GM13976 (cell line): ENCODE results near the gene CENPT.

Experiments used
- DNase-seq: peaks from one replicate; pipeline ENCODE4 v3.0.0; 2012; ENCODE audit warnings: low spot score
- in situ Hi-C: fragments of 300-500 bp; cut with MboI; formaldehyde crosslinking; loops from one replicate; pipeline ENCODE4 v1.12.0; 2022; ENCODE audit warnings: low sequenced_read_pairs, mixed read lengths, inconsistent platforms; ENCODE audit not compliant: unreplicated experiment
- TF ChIP-seq, protein P1 (sequence below): IDR thresholded peaks from 2 replicates; pipeline ENCODE4 v1.5.1; 2012; ENCODE audit warnings: borderline replicate concordance, mild to moderate bottlenecking; ENCODE audit not compliant: insufficient read depth; ENCODE audit errors: extremely low read depth, missing control alignments, control extremely low read depth

The CENPT gene

DNA sequence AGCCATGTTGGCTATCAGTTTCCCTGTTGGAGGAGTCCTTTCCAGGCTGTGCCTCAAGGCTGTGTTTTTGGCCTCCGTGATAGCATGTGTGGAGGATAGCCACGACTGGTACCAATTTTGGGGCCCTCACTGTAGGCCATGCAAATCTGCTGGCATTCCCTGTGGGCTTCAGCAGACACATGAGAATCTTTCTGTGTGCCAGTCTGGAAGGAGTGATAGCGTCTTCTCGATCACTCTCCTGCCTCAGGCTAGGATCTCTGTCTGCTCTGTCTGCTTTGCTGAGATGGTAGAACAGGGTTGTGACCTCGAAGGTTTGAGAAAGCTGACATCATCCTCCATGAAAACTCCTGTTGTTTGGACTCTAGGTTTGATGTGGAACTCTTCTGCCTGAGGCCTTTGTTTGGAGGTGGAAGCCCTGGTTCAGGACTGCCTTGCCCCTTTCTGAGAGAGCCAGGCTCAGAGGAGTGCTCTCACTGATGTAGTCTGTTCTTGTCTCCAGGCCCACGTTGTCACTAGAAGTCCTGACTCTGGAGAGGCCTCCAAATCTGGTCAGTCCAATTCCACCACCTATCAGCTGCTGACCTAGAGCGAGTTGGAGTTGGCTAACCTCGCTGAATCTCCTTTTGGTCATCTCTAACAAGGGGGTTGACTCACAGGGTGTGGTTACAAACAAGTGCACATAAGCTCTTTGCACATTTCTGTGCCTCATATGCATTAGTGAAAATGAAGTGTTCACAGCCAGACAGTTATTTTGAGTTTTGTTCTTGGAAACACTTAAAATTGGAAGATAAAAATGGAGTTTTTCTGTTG is 13.3 kb upstream of the CENPT start:
- TF ChIP-seq, protein P1, sequence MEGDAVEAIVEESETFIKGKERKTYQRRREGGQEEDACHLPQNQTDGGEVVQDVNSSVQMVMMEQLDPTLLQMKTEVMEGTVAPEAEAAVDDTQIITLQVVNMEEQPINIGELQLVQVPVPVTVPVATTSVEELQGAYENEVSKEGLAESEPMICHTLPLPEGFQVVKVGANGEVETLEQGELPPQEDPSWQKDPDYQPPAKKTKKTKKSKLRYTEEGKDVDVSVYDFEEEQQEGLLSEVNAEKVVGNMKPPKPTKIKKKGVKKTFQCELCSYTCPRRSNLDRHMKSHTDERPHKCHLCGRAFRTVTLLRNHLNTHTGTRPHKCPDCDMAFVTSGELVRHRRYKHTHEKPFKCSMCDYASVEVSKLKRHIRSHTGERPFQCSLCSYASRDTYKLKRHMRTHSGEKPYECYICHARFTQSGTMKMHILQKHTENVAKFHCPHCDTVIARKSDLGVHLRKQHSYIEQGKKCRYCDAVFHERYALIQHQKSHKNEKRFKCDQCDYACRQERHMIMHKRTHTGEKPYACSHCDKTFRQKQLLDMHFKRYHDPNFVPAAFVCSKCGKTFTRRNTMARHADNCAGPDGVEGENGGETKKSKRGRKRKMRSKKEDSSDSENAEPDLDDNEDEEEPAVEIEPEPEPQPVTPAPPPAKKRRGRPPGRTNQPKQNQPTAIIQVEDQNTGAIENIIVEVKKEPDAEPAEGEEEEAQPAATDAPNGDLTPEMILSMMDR = no peak
- no peak for DNase-seq
- in situ Hi-C loops = no loop called here

DNA sequence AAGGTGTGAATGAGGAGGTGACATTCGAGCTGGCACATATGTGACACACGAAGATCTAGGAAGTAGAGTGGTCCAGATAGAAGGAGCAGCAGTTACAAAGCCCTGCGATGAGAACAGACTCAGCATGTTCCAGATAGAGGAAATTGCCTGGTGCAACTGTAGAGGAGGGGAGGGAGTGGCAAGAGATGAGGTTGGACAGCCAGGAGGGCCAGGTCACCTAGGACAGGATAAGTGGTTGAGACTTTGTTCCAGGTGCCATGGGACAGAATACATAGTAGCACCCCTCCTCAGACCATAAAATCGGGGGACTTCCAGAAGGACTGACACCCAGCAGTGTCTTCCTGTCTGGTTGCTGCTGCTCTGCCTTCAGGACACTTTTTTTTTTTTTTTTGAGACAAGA is 11.0 kb upstream of the CENPT start:
- DNase-seq = no peak
- TF ChIP-seq, protein P1 = no peak

DNA sequence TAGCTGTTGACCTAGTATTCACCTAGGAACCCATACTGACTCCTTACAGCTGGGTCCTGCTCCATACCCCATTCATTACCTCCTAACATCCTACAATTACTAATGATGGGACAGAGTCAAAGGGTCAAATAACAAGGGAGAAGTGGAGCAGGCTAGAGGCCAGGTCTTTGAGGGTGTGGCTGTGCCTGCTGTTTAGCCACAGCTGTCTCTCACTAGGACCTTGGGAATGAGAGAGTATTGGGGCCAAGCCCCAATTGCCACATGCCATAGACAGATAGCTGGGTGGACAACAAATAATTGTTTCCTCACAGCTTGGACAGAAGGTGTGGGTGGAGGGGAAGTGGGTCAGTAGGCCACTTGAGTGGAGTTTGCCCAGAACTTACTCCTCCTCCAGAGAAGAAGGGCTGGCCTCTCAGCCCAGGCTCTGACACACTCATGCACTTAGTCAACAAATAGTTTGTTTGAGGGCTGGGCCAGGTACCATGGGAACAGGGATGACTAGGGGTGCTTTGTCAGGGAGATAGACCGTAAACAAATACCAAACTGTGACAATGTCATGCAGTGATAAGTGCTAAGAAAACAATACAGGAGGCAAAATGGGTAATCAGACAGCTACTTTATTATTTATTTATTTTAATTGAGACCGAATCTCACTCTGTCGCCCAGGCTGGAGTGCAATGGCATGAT is 10.2 kb upstream of the CENPT start:
- in situ Hi-C loops = no loop called here
- DNase-seq = no peak
- TF ChIP-seq, protein P1 = no peak

More for the DNA sequence above, 11.0 kb upstream of the CENPT start:
- in situ Hi-C loops = no loop called here

DNA sequence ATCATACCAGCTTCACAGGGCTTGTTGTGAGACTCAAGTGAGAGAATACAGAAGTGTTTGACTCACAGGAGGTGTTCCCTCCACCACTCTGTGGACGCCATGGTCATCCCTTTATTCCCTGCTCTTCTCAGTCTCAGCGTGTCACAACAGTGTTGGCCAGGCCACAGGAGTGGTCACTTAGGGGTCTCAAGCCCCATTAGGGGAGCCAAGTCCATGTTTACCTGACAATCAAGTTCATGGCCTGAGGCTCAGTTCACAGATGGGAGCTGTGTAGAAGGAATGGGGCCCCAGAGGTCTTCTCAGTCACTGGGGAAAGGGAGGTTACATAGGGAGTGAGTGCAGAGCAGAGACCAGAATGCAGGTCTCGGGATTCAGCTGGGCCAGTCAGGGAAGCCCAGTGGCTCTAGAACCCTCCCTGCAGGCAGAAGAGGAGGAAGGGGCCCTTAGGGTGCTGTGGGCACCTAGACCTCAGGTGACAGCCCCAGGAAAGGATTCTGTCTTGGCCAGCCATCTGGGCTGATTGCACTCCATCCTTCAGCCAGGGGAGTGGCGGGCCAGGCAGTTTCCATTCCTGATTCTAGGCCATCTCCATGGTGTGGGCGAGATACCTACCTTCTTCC is 9.5 kb upstream of the CENPT start:
- TF ChIP-seq, protein P1 = no peak
- DNase-seq = no peak
- in situ Hi-C loops = no loop called here

DNA sequence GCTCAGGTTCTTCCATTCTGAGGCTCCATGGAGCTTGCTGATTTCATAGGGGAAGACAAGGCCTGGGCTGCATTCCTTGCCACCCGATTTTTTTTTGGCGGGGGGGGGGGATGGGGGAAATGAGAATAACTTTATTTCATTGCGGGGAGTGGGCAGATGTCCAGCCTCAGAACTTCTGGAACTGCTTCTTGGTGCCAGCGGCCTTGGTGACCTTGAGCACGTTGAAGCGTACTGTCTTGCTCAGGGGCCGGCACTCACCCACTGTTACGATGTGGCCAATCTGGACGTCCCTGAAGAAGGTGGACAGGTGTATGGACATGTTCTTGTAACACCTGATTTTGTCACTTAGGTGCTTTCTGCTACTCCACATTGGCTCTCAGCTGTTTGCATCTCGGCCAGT is 8.3 kb upstream of the CENPT start:
- DNase-seq = no peak
- TF ChIP-seq, protein P1 = no peak
- in situ Hi-C loops = no loop called here

DNA sequence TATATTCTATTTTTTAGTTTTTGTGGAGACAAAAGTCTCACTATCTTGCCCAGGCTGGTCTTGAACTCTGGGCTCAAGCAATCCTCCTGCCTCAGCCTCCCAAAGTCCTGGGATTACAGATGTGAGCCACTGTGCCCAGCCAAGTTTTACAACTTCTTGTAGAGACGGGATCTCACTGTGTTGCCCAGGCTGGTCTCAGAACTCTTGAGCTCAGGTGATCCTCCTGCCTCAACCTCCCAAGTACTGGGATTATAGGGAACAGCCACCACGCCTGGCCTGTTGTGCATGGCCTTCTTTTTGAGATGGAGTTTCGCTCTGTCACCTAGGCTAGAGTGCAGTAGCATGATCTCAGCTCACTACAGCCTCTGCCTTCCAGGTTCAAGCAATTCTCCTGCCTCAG is 6.2 kb upstream of the CENPT start:
- TF ChIP-seq, protein P1 = no peak
- DNase-seq = no peak
- in situ Hi-C loops = no loop called here
